HepG2 (cell line): ENCODE data around the gene C1QTNF3. TPM values are rescaled to one million over a fixed set of nuclear protein-coding genes. Genes with fewer than 3 reads are reported as not detected.

Experiments
- ATAC-seq: fragments of 200-7000 bp; cut with Tn5 transposase; 3 replicates; pipeline ENCODE4 v1.9.1; 2020; ENCODE audit warnings: mild to moderate bottlenecking, moderate library complexity
- BruUV-seq: library from RNA; stranded (reverse); fragments of 400-500 nt; replicated peaks from 2 replicates; lab custom pipeline; 2021; lab: Mats Ljungman, UMichigan
- CTCF ChIA-PET: fragments of 300-600 bp; formaldehyde crosslinking; extraction: SDS; loops from one replicate; lab custom pipeline; 2021; ENCODE audit warnings: low total read pairs, inconsistent platforms, low intra/inter-chr PET ratio; lab: Yijun Ruan, JAX
- POLR2A ChIA-PET: fragments of 350-600 bp; sonication (Branson Sonifier 250); formaldehyde crosslinking; loops from one replicate; lab custom pipeline; 2020; ENCODE audit warnings: antibody characterized with exemption, inconsistent platforms; lab: Yijun Ruan, JAX
- DNase-seq: peaks from one replicate; pipeline ENCODE4 v3.0.0-alpha.2; 2015; ENCODE audit warnings: low spot score
- FAIRE-seq: peaks from 3 replicates; lab custom pipeline; 2011; peaks lifted over from hg19 to GRCh38; lab: Jason Lieb, UNC
- H2AFZ ChIP-seq: one replicate; pipeline ENCODE4 v1.6.1; 2011; ENCODE audit warnings: low read length, inconsistent platforms
- H3K27ac ChIP-seq: fragments of 300-600 bp; 3 replicates; pipeline ENCODE4 v1.8.0; 2011; ENCODE audit warnings: mixed run types, mild to moderate bottlenecking, mixed read lengths, low read length, inconsistent platforms; ENCODE audit not compliant: insufficient read depth; ENCODE audit errors: extremely low read length
- H3K27me3 ChIP-seq, 2 experiments: fragments of 200-600 bp in 1 of 2; 2 replicates in 1 of 2; 3 replicates in 1 of 2; pipeline versions ENCODE4 v1.6.0 to v1.8.0; 2011; ENCODE audit warnings: low read length in 2 of 2, mild to moderate bottlenecking in 2 of 2, moderate library complexity in 2 of 2, inconsistent platforms in 1 of 2; ENCODE audit not compliant: insufficient read depth in 2 of 2, control insufficient read depth in 1 of 2
- H3K36me3 ChIP-seq, 2 experiments: fragments of 200-600 bp in 1 of 2; replicated peaks in 1 of 2; 2 replicates in 1 of 2; 3 replicates in 1 of 2; pipeline versions ENCODE4 v1.5.1 to v1.8.0; 2011; ENCODE audit warnings: low read length in 2 of 2, inconsistent platforms in 1 of 2; ENCODE audit not compliant: insufficient read depth in 2 of 2, control insufficient read depth in 1 of 2
- H3K4me1 ChIP-seq: 2 replicates; pipeline ENCODE4 v1.5.1; 2012; ENCODE audit warnings: low read length, inconsistent platforms; ENCODE audit not compliant: insufficient read depth
- H3K4me2 ChIP-seq: 2 replicates; pipeline ENCODE4 v1.6.0; 2011; ENCODE audit warnings: low read depth, low read length, inconsistent platforms
- H3K4me3 ChIP-seq, 3 experiments: fragments of 200-600 bp in 1 of 3; sonication (generic), shearing (Covaris generic) in 1 of 3; replicated peaks in 1 of 3; 2 replicates each; pipeline ENCODE4 v1.5.1; 2011 to 2016; ENCODE audit warnings: low read length in 3 of 3, inconsistent platforms in 2 of 3, low read depth in 2 of 3, mild to moderate bottlenecking in 2 of 3, control low read depth in 1 of 3, mixed read lengths in 1 of 3; ENCODE audit not compliant: insufficient read depth in 1 of 3
- H3K79me2 ChIP-seq: one replicate; pipeline ENCODE4 v1.6.1; 2011; ENCODE audit warnings: low read length, inconsistent platforms; ENCODE audit not compliant: insufficient read depth
- H3K9ac ChIP-seq: 2 replicates; pipeline ENCODE4 v1.6.0; 2011; ENCODE audit warnings: mild to moderate bottlenecking, low read depth, low read length, inconsistent platforms; ENCODE audit not compliant: insufficient read depth
- H3K9me3 ChIP-seq: 2 replicates; pipeline ENCODE4 v1.5.1; 2012; ENCODE audit warnings: mild to moderate bottlenecking, low read length
- H4K20me1 ChIP-seq: 2 replicates; pipeline ENCODE4 v1.6.0; 2011; ENCODE audit warnings: inconsistent platforms, mild to moderate bottlenecking, low read length, moderate library complexity; ENCODE audit not compliant: insufficient read depth
- FOSL2 ChIP-seq: sonication (generic); formaldehyde crosslinking; IDR thresholded peaks from 2 replicates; pipeline ENCODE4 v1.4.0; 2020; ENCODE audit warnings: missing genetic modification reagents
- KMT2B ChIP-seq: IDR thresholded peaks from 2 replicates; pipeline ENCODE4 v1.6.1; 2016; ENCODE audit warnings: missing genetic modification reagents, missing compliant biosample characterization
- MIXL1 ChIP-seq: IDR thresholded peaks from 2 replicates; pipeline ENCODE4 v1.6.1; 2016
- NFE2 ChIP-seq: sonication (generic); formaldehyde crosslinking; IDR thresholded peaks from 2 replicates; pipeline ENCODE4 v1.4.0; 2020; ENCODE audit warnings: missing genetic modification reagents
- NFIB ChIP-seq: sonication (generic); formaldehyde crosslinking; IDR thresholded peaks from 2 replicates; pipeline ENCODE4 v1.9.0; 2021; ENCODE audit warnings: missing genetic modification reagents, mild to moderate bottlenecking, borderline replicate concordance
- SALL1 ChIP-seq: sonication (generic); formaldehyde crosslinking; IDR thresholded peaks from 2 replicates; pipeline ENCODE4 v1.8.0; 2022; ENCODE audit warnings: mild to moderate bottlenecking, missing genetic modification reagents
- ZNF550 ChIP-seq: sonication (generic); formaldehyde crosslinking; IDR thresholded peaks from 2 replicates; pipeline ENCODE4 v1.4.0; 2020; ENCODE audit warnings: mild to moderate bottlenecking, missing genetic modification reagents, borderline replicate concordance
- ZNF570 ChIP-seq: sonication (generic); formaldehyde crosslinking; IDR thresholded peaks from 2 replicates; pipeline ENCODE4 v1.4.0; 2020; ENCODE audit warnings: mild to moderate bottlenecking, missing genetic modification reagents, borderline replicate concordance
- ZNF678 ChIP-seq: sonication (generic); formaldehyde crosslinking; IDR thresholded peaks from 2 replicates; pipeline ENCODE4 v1.4.0; 2020; ENCODE audit warnings: mild to moderate bottlenecking, missing genetic modification reagents
- WGBS: methylation state at CpG from one replicate; pipeline ENCODE4 v1.1.6; 2017; ENCODE audit warnings: low lambda C conversion rate; 5-methylcytosine and 5-hydroxymethylcytosine counted together
- in situ Hi-C: cut with HindIII; loops from 2 replicates; pipeline ENCODE4 v1.10.0; 2017; ENCODE audit warnings: low pct_unique_long_range_greater_than_20kb; ENCODE audit not compliant: extremely low pct_ligation_motif_present
- intact Hi-C: fragments of 100-400 bp; cut with micrococcal nuclease; formaldehyde crosslinking; loops from one replicate; pipeline ENCODE4 v1.10.0; 2022; ENCODE audit not compliant: unreplicated experiment
- polyA plus RNA-seq, 8 experiments: library from polyadenylated mRNA; depleted of rRNA in 3 of 8; stranded (reverse) in 7 of 8; unstranded in 1 of 8; fragments of >200 nt; fragmentation: Illumina TruSeq in 4 of 8; extraction: Trizol in 4 of 8; gene quantifications; 2 replicates each; pipeline versions ENCODE4 v1.2.1 to v1.2.3, GENCODE V29; 2011 to 2016; ENCODE audit warnings: low read depth in 4 of 8, missing spikeins in 1 of 8, mixed read lengths in 1 of 8; ENCODE audit not compliant: insufficient read depth in 1 of 8
- total RNA-seq, 5 experiments: library from RNA; depleted of rRNA; stranded (reverse); fragments of >200 nt; fragmentation: Illumina TruSeq; extraction: Trizol; gene quantifications; 2 replicates each; pipeline ENCODE4 v1.2.3, GENCODE V29; 2016; ENCODE audit warnings: low read depth in 1 of 5
- TF ChIP-seq, protein P1 (sequence below): sonication (generic); formaldehyde crosslinking; IDR thresholded peaks from 2 replicates; pipeline ENCODE4 v1.4.0; 2020; ENCODE audit warnings: missing genetic modification reagents
- TF ChIP-seq, protein P2 (sequence below): IDR thresholded peaks from 2 replicates; pipeline ENCODE4 v1.6.1; 2012; ENCODE audit warnings: inconsistent platforms
- TF ChIP-seq, protein P3 (sequence below): sonication (generic); formaldehyde crosslinking; IDR thresholded peaks from 2 replicates; pipeline ENCODE4 v1.4.0; 2020; ENCODE audit warnings: missing genetic modification reagents, borderline replicate concordance
- TF ChIP-seq, protein P4 (sequence below): sonication (generic); formaldehyde crosslinking; conservative IDR thresholded peaks from 2 replicates; pipeline ENCODE4 v1.8.0; 2022; ENCODE audit warnings: low read depth, missing genetic modification reagents
- TF ChIP-seq, protein P5 (sequence below): sonication (generic); formaldehyde crosslinking; IDR thresholded peaks from 2 replicates; pipeline ENCODE4 v1.4.0; 2020; ENCODE audit warnings: missing genetic modification reagents, borderline replicate concordance
- TF ChIP-seq, protein P6 (sequence below): sonication (generic); formaldehyde crosslinking; IDR thresholded peaks from 2 replicates; pipeline ENCODE4 v1.8.0; 2022; ENCODE audit warnings: mild to moderate bottlenecking, missing genetic modification reagents; ENCODE audit not compliant: insufficient replicate concordance

Gene C1QTNF3
- total and polyA plus RNA-seq, 2 of the 13 experiments (the other 11 are each of a cell fraction or from before 2014, with no cell fraction given): 3.3 to 10.8 TPM

DNA sequence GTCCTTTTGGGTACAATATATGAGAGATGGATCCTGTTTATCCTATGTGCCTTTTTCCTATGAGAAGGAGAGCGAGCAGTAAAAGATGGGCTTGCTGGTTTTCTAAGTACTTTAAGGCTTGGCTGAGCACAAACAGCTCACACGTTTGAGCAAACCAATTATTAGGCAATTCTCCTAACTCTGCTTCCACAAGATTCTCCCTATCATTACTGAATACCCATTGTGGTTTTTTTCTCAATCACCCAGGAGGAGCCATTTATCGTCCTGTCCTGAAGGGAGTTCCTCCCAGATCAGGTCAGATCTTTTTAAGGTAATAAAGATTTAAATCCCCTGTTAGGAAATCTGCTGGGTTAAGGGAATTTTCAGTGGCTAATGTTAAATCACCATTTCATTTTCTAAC lies 19.4 kb upstream of the C1QTNF3 start:
- intact Hi-C loops (no loop called here), in situ Hi-C loops (no loop called here)
- Histone ChIP-seq H3K36me3 (peaks cover 2 to 5% of the 10 kb centered on the region in 2 experiments; a peak in 3 of 5 replicates), H3K4me2 (no peak overlapping the region), H4K20me1 (no peaks in the 10 kb centered on the region), H3K4me3 (no peak overlapping the region), H2AFZ (no peak overlapping the region), H3K79me2 (no peaks in the 10 kb centered on the region), H3K4me1 (peaks cover 25% of the 10 kb centered on the region), H3K9me3 (peaks cover 6% of the 10 kb centered on the region; the same call in 1 of the 2 replicates), H3K9ac (no peak overlapping the region), H3K27ac (no peak overlapping the region), H3K27me3 (no peaks in the 10 kb centered on the region)
- no TSS peak for BruUV-seq
- ChIA-PET CTCF (no interaction called here), POLR2A (no interaction called here)
- no peak for FAIRE-seq
- no peak for ATAC-seq
- DNase-seq: no peak
- WGBS: 67% methylated on average over 3 of the region's 3 CpGs
- TF ChIP-seq MIXL1 (CRISPR knock-in tag) (no peak), KMT2B (CRISPR knock-in tag) (no peak), ZNF678 (CRISPR knock-in tag) (no peak), ZNF570 (CRISPR knock-in tag) (no peak), ZNF550 (no peak), NFE2 (CRISPR knock-in tag) (no peak), FOSL2 (CRISPR knock-in tag) (no peak), NFIB (no peak), SALL1 (no peak)
- TF ChIP-seq, protein P1, sequence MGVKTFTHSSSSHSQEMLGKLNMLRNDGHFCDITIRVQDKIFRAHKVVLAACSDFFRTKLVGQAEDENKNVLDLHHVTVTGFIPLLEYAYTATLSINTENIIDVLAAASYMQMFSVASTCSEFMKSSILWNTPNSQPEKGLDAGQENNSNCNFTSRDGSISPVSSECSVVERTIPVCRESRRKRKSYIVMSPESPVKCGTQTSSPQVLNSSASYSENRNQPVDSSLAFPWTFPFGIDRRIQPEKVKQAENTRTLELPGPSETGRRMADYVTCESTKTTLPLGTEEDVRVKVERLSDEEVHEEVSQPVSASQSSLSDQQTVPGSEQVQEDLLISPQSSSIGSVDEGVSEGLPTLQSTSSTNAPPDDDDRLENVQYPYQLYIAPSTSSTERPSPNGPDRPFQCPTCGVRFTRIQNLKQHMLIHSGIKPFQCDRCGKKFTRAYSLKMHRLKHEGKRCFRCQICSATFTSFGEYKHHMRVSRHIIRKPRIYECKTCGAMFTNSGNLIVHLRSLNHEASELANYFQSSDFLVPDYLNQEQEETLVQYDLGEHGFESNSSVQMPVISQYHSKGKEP (CRISPR knock-in tag): no peak
- TF ChIP-seq, protein P2, sequence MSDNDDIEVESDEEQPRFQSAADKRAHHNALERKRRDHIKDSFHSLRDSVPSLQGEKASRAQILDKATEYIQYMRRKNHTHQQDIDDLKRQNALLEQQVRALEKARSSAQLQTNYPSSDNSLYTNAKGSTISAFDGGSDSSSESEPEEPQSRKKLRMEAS: no peak
- TF ChIP-seq, protein P3, sequence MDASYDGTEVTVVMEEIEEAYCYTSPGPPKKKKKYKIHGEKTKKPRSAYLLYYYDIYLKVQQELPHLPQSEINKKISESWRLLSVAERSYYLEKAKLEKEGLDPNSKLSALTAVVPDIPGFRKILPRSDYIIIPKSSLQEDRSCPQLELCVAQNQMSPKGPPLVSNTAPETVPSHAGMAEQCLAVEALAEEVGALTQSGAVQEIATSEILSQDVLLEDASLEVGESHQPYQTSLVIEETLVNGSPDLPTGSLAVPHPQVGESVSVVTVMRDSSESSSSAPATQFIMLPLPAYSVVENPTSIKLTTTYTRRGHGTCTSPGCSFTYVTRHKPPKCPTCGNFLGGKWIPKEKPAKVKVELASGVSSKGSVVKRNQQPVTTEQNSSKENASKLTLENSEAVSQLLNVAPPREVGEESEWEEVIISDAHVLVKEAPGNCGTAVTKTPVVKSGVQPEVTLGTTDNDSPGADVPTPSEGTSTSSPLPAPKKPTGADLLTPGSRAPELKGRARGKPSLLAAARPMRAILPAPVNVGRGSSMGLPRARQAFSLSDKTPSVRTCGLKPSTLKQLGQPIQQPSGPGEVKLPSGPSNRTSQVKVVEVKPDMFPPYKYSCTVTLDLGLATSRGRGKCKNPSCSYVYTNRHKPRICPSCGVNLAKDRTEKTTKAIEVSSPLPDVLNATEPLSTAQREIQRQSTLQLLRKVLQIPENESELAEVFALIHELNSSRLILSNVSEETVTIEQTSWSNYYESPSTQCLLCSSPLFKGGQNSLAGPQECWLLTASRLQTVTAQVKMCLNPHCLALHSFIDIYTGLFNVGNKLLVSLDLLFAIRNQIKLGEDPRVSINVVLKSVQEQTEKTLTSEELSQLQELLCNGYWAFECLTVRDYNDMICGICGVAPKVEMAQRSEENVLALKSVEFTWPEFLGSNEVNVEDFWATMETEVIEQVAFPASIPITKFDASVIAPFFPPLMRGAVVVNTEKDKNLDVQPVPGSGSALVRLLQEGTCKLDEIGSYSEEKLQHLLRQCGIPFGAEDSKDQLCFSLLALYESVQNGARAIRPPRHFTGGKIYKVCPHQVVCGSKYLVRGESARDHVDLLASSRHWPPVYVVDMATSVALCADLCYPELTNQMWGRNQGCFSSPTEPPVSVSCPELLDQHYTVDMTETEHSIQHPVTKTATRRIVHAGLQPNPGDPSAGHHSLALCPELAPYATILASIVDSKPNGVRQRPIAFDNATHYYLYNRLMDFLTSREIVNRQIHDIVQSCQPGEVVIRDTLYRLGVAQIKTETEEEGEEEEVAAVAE (CRISPR knock-in tag): no peak
- TF ChIP-seq, protein P4, sequence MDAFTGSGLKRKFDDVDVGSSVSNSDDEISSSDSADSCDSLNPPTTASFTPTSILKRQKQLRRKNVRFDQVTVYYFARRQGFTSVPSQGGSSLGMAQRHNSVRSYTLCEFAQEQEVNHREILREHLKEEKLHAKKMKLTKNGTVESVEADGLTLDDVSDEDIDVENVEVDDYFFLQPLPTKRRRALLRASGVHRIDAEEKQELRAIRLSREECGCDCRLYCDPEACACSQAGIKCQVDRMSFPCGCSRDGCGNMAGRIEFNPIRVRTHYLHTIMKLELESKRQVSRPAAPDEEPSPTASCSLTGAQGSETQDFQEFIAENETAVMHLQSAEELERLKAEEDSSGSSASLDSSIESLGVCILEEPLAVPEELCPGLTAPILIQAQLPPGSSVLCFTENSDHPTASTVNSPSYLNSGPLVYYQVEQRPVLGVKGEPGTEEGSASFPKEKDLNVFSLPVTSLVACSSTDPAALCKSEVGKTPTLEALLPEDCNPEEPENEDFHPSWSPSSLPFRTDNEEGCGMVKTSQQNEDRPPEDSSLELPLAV (CRISPR knock-in tag): no peak
- TF ChIP-seq, protein P5, sequence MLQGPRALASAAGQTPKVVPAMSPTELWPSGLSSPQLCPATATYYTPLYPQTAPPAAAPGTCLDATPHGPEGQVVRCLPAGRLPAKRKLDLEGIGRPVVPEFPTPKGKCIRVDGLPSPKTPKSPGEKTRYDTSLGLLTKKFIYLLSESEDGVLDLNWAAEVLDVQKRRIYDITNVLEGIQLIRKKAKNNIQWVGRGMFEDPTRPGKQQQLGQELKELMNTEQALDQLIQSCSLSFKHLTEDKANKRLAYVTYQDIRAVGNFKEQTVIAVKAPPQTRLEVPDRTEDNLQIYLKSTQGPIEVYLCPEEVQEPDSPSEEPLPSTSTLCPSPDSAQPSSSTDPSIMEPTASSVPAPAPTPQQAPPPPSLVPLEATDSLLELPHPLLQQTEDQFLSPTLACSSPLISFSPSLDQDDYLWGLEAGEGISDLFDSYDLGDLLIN (CRISPR knock-in tag): no peak
- TF ChIP-seq, protein P6, sequence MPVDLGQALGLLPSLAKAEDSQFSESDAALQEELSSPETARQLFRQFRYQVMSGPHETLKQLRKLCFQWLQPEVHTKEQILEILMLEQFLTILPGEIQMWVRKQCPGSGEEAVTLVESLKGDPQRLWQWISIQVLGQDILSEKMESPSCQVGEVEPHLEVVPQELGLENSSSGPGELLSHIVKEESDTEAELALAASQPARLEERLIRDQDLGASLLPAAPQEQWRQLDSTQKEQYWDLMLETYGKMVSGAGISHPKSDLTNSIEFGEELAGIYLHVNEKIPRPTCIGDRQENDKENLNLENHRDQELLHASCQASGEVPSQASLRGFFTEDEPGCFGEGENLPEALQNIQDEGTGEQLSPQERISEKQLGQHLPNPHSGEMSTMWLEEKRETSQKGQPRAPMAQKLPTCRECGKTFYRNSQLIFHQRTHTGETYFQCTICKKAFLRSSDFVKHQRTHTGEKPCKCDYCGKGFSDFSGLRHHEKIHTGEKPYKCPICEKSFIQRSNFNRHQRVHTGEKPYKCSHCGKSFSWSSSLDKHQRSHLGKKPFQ (CRISPR knock-in tag): no peak
